GM12878 (cell line): ENCODE data around the gene CLCA2. TPM values are rescaled to one million over a fixed set of nuclear protein-coding genes. Genes with fewer than 3 reads are reported as not detected.

Experiments
- ATAC-seq: fragments of 200-7000 bp; cut with Tn5 transposase; 3 replicates; pipeline ENCODE4 v1.9.1; 2020; ENCODE audit warnings: mild to moderate bottlenecking, moderate library complexity
- BruUV-seq: library from RNA; stranded (reverse); fragments of 400-500 nt; replicated peaks from 2 replicates; lab custom pipeline; 2021; lab: Mats Ljungman, UMichigan
- CTCF ChIA-PET: fragments of 300-600 bp; sonication (Branson Sonifier 250); formaldehyde crosslinking; extraction: SDS; loops from one replicate; lab custom pipeline; 2021; ENCODE audit warnings: inconsistent platforms; lab: Yijun Ruan, JAX
- POLR2A ChIA-PET: fragments of 350-600 bp; formaldehyde crosslinking; extraction: SDS; loops from one replicate; lab custom pipeline; 2021; ENCODE audit warnings: inconsistent platforms; lab: Charles Lee
- RAD21 ChIA-PET: fragments of 300-600 bp; sonication (Branson Sonifier 250); formaldehyde crosslinking; loops from one replicate; lab custom pipeline; 2023; ENCODE audit warnings: antibody characterized with exemption; ENCODE audit not compliant: unreplicated experiment; lab: Charles Lee
- SMC1A ChIA-PET: fragments of 300-600 bp; sonication (Branson Sonifier 250); formaldehyde crosslinking; loops from one replicate; lab custom pipeline; 2023; ENCODE audit not compliant: unreplicated experiment, uncharacterized antibody; lab: Charles Lee
- DNase-seq: peaks from one replicate; pipeline ENCODE4 v3.0.0-alpha.2; 2011; ENCODE audit warnings: low read depth, low spot score
- FAIRE-seq: peaks from 3 replicates; lab custom pipeline; 2011; peaks lifted over from hg19 to GRCh38; lab: Jason Lieb, UNC
- H2AFZ ChIP-seq: 2 replicates; pipeline ENCODE4 v1.6.0; 2011; ENCODE audit warnings: low read depth, low read length, control low read depth; ENCODE audit not compliant: control insufficient read depth
- H3K27ac ChIP-seq: 2 replicates; pipeline ENCODE4 v1.5.1; 2011; ENCODE audit warnings: control low read depth; ENCODE audit not compliant: control insufficient read depth, insufficient read depth
- H3K27me3 ChIP-seq, 2 experiments: replicated peaks in 1 of 2; 2 replicates each; pipeline versions ENCODE4 v1.6.0 to v1.6.1; 2011; ENCODE audit warnings: low read length in 1 of 2; ENCODE audit not compliant: control insufficient read depth in 2 of 2, insufficient read depth in 2 of 2
- H3K36me3 ChIP-seq, 2 experiments: 2 replicates each; pipeline ENCODE4 v1.5.1; 2011; ENCODE audit warnings: low read length in 1 of 2; ENCODE audit not compliant: control insufficient read depth in 2 of 2, insufficient read depth in 2 of 2
- H3K4me1 ChIP-seq: 2 replicates; pipeline ENCODE4 v1.6.1; 2011; ENCODE audit warnings: mild to moderate bottlenecking, low read length, moderate library complexity, mixed read lengths; ENCODE audit not compliant: control insufficient read depth, insufficient read depth
- H3K4me2 ChIP-seq: 2 replicates; pipeline ENCODE4 v1.6.0; 2011; ENCODE audit warnings: control low read depth; ENCODE audit not compliant: control insufficient read depth, insufficient read depth
- H3K4me3 ChIP-seq: fragments of 200-600 bp; sonication (generic); 2 replicates; pipeline ENCODE4 v1.5.1; 2016
- H3K79me2 ChIP-seq: 2 replicates; pipeline ENCODE4 v1.6.0; 2011; ENCODE audit warnings: low read length; ENCODE audit not compliant: control insufficient read depth, insufficient read depth
- H3K9ac ChIP-seq: 2 replicates; pipeline ENCODE4 v1.8.0; 2011; ENCODE audit warnings: low read length, control low read depth, mixed read lengths; ENCODE audit not compliant: control insufficient read depth, insufficient read depth
- H3K9me3 ChIP-seq: replicated peaks from 3 replicates; pipeline ENCODE4 v1.5.1; 2011; ENCODE audit warnings: mild to moderate bottlenecking, low read length; ENCODE audit not compliant: control insufficient read depth, insufficient read depth
- H4K20me1 ChIP-seq: 2 replicates; pipeline ENCODE4 v1.6.0; 2011; ENCODE audit not compliant: control insufficient read depth, insufficient read depth
- BACH1 ChIP-seq: fragments of 450-650 bp; IDR thresholded peaks from 2 replicates; pipeline ENCODE4 v1.6.1; 2017; ENCODE audit warnings: mild to moderate bottlenecking, borderline replicate concordance
- BRCA1 ChIP-seq: IDR thresholded peaks from 2 replicates; pipeline ENCODE4 v1.6.1; 2011; ENCODE audit warnings: low read depth, low read length, improper control_type of control experiment
- EZH2 ChIP-seq: IDR thresholded peaks from 2 replicates; pipeline ENCODE4 v1.6.1; 2012; ENCODE audit warnings: low read depth, mild to moderate bottlenecking, control low read depth, inconsistent platforms, low read length, borderline replicate concordance; ENCODE audit not compliant: control insufficient read depth
- IRF4 ChIP-seq: IDR thresholded peaks from 2 replicates; pipeline ENCODE4 v1.6.1; 2011; ENCODE audit warnings: low read depth, low read length
- KAT2A ChIP-seq: conservative IDR thresholded peaks from 2 replicates; pipeline ENCODE4 v1.6.1; 2011; ENCODE audit warnings: low read depth, low read length; ENCODE audit not compliant: control insufficient read depth
- KLF5 ChIP-seq: fragments of 450-650 bp; IDR thresholded peaks from 2 replicates; pipeline ENCODE4 v1.6.1; 2014; ENCODE audit warnings: mild to moderate bottlenecking; ENCODE audit not compliant: partially characterized antibody
- NFXL1 ChIP-seq: fragments of 450-650 bp; IDR thresholded peaks from 2 replicates; pipeline ENCODE4 v1.6.1; 2017; ENCODE audit warnings: antibody characterized with exemption, mild to moderate bottlenecking, borderline replicate concordance
- RUNX3 ChIP-seq: IDR thresholded peaks from 2 replicates; pipeline ENCODE4 v1.6.1; 2012; ENCODE audit warnings: low read length, inconsistent platforms
- STAT3 ChIP-seq: IDR thresholded peaks from 2 replicates; pipeline ENCODE4 v1.6.1; 2011; ENCODE audit warnings: low read depth, low read length, improper control_type of control experiment
- TBL1XR1 ChIP-seq: IDR thresholded peaks from 2 replicates; pipeline ENCODE4 v1.6.1; 2012; ENCODE audit warnings: low read depth, low read length, improper control_type of control experiment
- ZNF217 ChIP-seq: fragments of 450-650 bp; IDR thresholded peaks from 2 replicates; pipeline ENCODE4 v1.6.1; 2017; ENCODE audit warnings: antibody characterized with exemption, mild to moderate bottlenecking
- WGBS: methylation state at CpG from one replicate; pipeline ENCODE4 v1.1.6; 2016; ENCODE audit warnings: low lambda C conversion rate; ENCODE audit not compliant: insufficient replicate concordance, insufficient coverage; ENCODE audit errors: missing lambda C conversion rate; 5-methylcytosine and 5-hydroxymethylcytosine counted together
- in situ Hi-C: fragments of 300-500 bp; cut with MboI; formaldehyde crosslinking; loops from 9 replicates; pipeline ENCODE4 v1.14.3; 2018; ENCODE audit warnings: mixed read lengths
- intact Hi-C: fragments of 100-400 bp; cut with micrococcal nuclease; formaldehyde crosslinking; loops from one replicate; pipeline ENCODE4 v1.14.2; 2022; ENCODE audit not compliant: unreplicated experiment
- polyA plus RNA-seq, 11 experiments: library from polyadenylated mRNA; depleted of rRNA in 4 of 11; unstranded in 6 of 11; stranded (reverse) in 5 of 11; fragments of >200 nt; fragmentation: Nextera tagmentation in 4 of 11; fragmentation: Illumina TruSeq in 1 of 11; extraction: Ambion mirVana in 4 of 11; extraction: Trizol in 1 of 11; gene quantifications; 1 replicate in 1 of 11; 2 replicates in 10 of 11; pipeline versions ENCODE4 v1.2.1 to v1.2.3, GENCODE V29; 2011 to 2016; ENCODE audit warnings: inconsistent platforms in 2 of 11, missing spikeins in 2 of 11, low read depth in 1 of 11
- total RNA-seq, 4 experiments: library from RNA; depleted of rRNA in 3 of 4; stranded (reverse); fragments of >200 nt in 3 of 4; fragmentation: Illumina TruSeq in 1 of 4; extraction: Trizol in 1 of 4; gene quantifications; 2 replicates each; pipeline versions ENCODE4 v1.2.1 to v1.2.3, GENCODE V29; 2013 to 2021
- TF ChIP-seq, protein P1 (sequence below): IDR thresholded peaks from 2 replicates; pipeline ENCODE4 v1.6.1; 2011; ENCODE audit warnings: borderline replicate concordance, low read depth, mild to moderate bottlenecking, moderate library complexity, mixed read lengths, low read length; ENCODE audit not compliant: insufficient read depth; ENCODE audit errors: extremely low read length
- TF ChIP-seq, protein P2 (sequence below): fragments of 450-650 bp; formaldehyde crosslinking; IDR thresholded peaks from 2 replicates; pipeline ENCODE4 v1.4.0; 2020; ENCODE audit warnings: mild to moderate bottlenecking, moderate library complexity
- TF ChIP-seq, protein P3 (sequence below): fragments of 450-650 bp; IDR thresholded peaks from 2 replicates; pipeline ENCODE4 v1.6.1; 2017; ENCODE audit warnings: mild to moderate bottlenecking

Gene CLCA2
- total and polyA plus RNA-seq, 10 of the 15 experiments (the other 5 are each of a cell fraction or from before 2014, with no cell fraction given): 0.01 to 0.20 (median 0.08) TPM; not detected in 6

DNA sequence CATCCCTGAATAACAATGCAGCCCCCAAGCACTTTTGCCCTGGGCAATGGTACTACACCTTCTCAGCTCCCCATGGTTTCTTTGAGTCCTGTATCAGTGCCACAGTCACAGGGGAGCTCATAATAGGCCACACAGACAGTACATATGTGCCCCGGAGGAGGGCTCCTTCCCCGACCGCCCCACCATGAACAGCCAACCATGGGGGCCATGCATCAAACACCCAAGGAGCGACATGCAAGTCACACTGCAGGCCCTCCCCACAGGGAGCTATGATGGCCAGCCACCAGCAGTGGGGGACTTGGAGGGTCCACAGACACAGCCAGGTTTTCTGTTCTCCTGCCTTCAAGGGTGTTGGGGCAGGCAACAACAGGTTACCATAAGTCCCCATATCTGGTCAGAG is 13.1 kb upstream of the CLCA2 start:
- Histone ChIP-seq H4K20me1 (no peaks in the 10 kb centered on the region), H3K4me3 (no peak overlapping the region), H3K27ac (no peak overlapping the region), H3K9me3 (no peaks in the 10 kb centered on the region), H2AFZ (no peak overlapping the region), H3K36me3 (no peaks in the 10 kb centered on the region), H3K4me1 (no peaks in the 10 kb centered on the region), H3K4me2 (no peak overlapping the region), H3K9ac (no peak overlapping the region), H3K27me3 (no peaks in the 10 kb centered on the region), H3K79me2 (no peaks in the 10 kb centered on the region)
- intact Hi-C loops: no loop called here
- in situ Hi-C loops: no loop called here
- ChIA-PET RAD21 (no interaction called here), POLR2A (no interaction called here), CTCF (no interaction called here), SMC1A (no interaction called here)
- DNase-seq: no peak
- FAIRE-seq: no peak
- 70% methylated on average over 4 of the region's 4 CpGs for WGBS
- no TSS peak for BruUV-seq
- no peak for TF ChIP-seq BACH1
- TF ChIP-seq IRF4: no peak
- no peak for TF ChIP-seq TBL1XR1
- TF ChIP-seq, protein P1, sequence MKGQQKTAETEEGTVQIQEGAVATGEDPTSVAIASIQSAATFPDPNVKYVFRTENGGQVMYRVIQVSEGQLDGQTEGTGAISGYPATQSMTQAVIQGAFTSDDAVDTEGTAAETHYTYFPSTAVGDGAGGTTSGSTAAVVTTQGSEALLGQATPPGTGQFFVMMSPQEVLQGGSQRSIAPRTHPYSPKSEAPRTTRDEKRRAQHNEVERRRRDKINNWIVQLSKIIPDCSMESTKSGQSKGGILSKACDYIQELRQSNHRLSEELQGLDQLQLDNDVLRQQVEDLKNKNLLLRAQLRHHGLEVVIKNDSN: no peak
- TF ChIP-seq, protein P2, sequence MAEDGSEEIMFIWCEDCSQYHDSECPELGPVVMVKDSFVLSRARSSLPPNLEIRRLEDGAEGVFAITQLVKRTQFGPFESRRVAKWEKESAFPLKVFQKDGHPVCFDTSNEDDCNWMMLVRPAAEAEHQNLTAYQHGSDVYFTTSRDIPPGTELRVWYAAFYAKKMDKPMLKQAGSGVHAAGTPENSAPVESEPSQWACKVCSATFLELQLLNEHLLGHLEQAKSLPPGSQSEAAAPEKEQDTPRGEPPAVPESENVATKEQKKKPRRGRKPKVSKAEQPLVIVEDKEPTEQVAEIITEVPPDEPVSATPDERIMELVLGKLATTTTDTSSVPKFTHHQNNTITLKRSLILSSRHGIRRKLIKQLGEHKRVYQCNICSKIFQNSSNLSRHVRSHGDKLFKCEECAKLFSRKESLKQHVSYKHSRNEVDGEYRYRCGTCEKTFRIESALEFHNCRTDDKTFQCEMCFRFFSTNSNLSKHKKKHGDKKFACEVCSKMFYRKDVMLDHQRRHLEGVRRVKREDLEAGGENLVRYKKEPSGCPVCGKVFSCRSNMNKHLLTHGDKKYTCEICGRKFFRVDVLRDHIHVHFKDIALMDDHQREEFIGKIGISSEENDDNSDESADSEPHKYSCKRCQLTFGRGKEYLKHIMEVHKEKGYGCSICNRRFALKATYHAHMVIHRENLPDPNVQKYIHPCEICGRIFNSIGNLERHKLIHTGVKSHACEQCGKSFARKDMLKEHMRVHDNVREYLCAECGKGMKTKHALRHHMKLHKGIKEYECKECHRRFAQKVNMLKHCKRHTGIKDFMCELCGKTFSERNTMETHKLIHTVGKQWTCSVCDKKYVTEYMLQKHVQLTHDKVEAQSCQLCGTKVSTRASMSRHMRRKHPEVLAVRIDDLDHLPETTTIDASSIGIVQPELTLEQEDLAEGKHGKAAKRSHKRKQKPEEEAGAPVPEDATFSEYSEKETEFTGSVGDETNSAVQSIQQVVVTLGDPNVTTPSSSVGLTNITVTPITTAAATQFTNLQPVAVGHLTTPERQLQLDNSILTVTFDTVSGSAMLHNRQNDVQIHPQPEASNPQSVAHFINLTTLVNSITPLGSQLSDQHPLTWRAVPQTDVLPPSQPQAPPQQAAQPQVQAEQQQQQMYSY (CRISPR knock-in tag): no peak
- no peak for TF ChIP-seq KLF5
- TF ChIP-seq KAT2A: no peak
- TF ChIP-seq RUNX3: no peak
- TF ChIP-seq, protein P3, sequence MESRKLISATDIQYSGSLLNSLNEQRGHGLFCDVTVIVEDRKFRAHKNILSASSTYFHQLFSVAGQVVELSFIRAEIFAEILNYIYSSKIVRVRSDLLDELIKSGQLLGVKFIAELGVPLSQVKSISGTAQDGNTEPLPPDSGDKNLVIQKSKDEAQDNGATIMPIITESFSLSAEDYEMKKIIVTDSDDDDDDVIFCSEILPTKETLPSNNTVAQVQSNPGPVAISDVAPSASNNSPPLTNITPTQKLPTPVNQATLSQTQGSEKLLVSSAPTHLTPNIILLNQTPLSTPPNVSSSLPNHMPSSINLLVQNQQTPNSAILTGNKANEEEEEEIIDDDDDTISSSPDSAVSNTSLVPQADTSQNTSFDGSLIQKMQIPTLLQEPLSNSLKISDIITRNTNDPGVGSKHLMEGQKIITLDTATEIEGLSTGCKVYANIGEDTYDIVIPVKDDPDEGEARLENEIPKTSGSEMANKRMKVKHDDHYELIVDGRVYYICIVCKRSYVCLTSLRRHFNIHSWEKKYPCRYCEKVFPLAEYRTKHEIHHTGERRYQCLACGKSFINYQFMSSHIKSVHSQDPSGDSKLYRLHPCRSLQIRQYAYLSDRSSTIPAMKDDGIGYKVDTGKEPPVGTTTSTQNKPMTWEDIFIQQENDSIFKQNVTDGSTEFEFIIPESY: no peak
- TF ChIP-seq EZH2: no peak
- TF ChIP-seq ZNF217: no peak
- no peak for TF ChIP-seq BRCA1
- no peak for TF ChIP-seq NFXL1
- no peak for TF ChIP-seq STAT3
- no peak for ATAC-seq
